ENCODE measurements around the gene RALGAPA2.

DNA sequence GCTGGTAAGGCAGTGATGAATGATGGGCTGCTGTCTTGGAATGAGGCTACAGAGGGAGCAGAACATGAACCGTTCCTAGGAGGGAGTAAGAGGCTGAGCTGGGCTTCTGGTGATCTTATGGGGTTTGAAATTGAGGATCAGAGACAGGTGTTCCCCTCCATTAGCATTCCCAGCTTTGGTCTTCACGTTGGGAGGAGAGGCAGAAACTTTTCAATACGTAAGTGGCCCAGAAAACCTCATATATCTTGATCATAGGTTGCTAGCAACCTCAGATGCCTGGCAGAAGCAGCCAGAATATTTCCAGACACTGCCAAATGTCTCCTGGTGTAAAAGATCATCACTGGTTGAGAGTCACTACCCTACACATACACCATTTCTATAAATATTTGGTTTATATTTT is 177.4 kb downstream of the RALGAPA2 start:
- TF ChIP-seq CTCF (IDR thresholded peaks at IDR 0.05), result no peak
- no peak for TF ChIP-seq POLR2A (IDR thresholded peaks at IDR 0.05)
